ENCODE measurements around the gene ULK3. TPM values are rescaled to one million over a fixed set of nuclear protein-coding genes. Genes with fewer than 3 reads are reported as not detected.

Gene ULK3
- 2.9 and 6.7 TPM in 2 replicates for polyA plus RNA-seq

GRCh38 chr15:74842581-74843444 lies at the start of gene ULK3:
Gene ULK3, minus strand, starts transcription at chr15:74843156. Its CDS starts 51 bp downstream, at chr15:74843105.

GRCh38 chr15:74889883-74890664 lies 47.1 kb upstream of the ULK3 start, which contains the start of gene MPI:
Gene MPI, plus strand, starts transcription at chr15:74890042. Its CDS starts 32 bp downstream, at chr15:74890074.

GRCh38 chr15:74873036-74873755 lies 30.2 kb upstream of the ULK3 start, which contains the start of gene SCAMP2:
Gene SCAMP2, minus strand, starts transcription at chr15:74873365. Its CDS starts 110 bp downstream, at chr15:74873255.

GRCh38 chr15:74826364-74826819 lies 16.6 kb downstream of the ULK3 start, which contains the start of gene CPLX3:
Gene CPLX3, plus strand, starts transcription at chr15:74826627. Its CDS starts 77 bp downstream, at chr15:74826704.

GRCh38 chr15:74812533-74812932 lies 30.4 kb downstream of the ULK3 start, which contains the start of gene LMAN1L:
Gene LMAN1L, plus strand, starts transcription at chr15:74812835. Its CDS starts 20 bp downstream, at chr15:74812855.

Other genes with a start within 250 kb of the ULK3 start
- gene CLK3, start 227.3 kb downstream of the ULK3 start, polyA plus RNA-seq: 5.9 and 8.1 TPM in 2 replicates
- 3.7 and 5.3 TPM in 2 replicates for gene EDC3, start 147.1 kb downstream of the ULK3 start, polyA plus RNA-seq
- not detected in 2 replicates for gene CYP1A1, start 117.6 kb downstream of the ULK3 start, polyA plus RNA-seq
- gene CYP1A2, start 94.3 kb downstream of the ULK3 start, polyA plus RNA-seq: not detected in 2 replicates
- gene CSK, start 61.1 kb downstream of the ULK3 start, polyA plus RNA-seq: 0.19 and 0.24 TPM in 2 replicates
- not detected in 2 replicates for gene LMAN1L, start 30.3 kb downstream of the ULK3 start, polyA plus RNA-seq
- gene CPLX3, start 16.5 kb downstream of the ULK3 start, polyA plus RNA-seq: 2.4 TPM in 1 of 2 replicates, not detected in the other
- gene SCAMP2, start 30.2 kb upstream of the ULK3 start, polyA plus RNA-seq: 6.7 and 14.8 TPM in 2 replicates
- 16.4 and 21.3 TPM in 2 replicates for gene MPI, start 46.9 kb upstream of the ULK3 start, polyA plus RNA-seq
- 9.9 and 10.2 TPM in 2 replicates for gene FAM219B, start 63.7 kb upstream of the ULK3 start, polyA plus RNA-seq
- gene COX5A, start 94.9 kb upstream of the ULK3 start, polyA plus RNA-seq: 184 and 373 TPM in 2 replicates
- not detected in 2 replicates for gene RPP25, start 113.6 kb upstream of the ULK3 start, polyA plus RNA-seq
- gene SCAMP5, start 152.4 kb upstream of the ULK3 start, polyA plus RNA-seq: 36.5 and 48.3 TPM in 2 replicates
- gene PPCDC, start 180.4 kb upstream of the ULK3 start, polyA plus RNA-seq: 1.2 and 4.1 TPM in 2 replicates

All from Purkinje cell (primary cell).